Spleen (tissue), 13 donors: Measurements from ENCODE around the gene DNAAF3. TPM values are rescaled to one million over a fixed set of nuclear protein-coding genes. Genes with fewer than 3 reads are reported as not detected.

Experiments
- DNase-seq: peaks from one replicate; pipeline ENCODE4 v3.0.0-alpha.2; 2020
- H3K27ac ChIP-seq, 8 donors: fragments of 200-600 bp; sonication (generic) in 7 of 8; 1 replicate in 4 of 8; 2 replicates in 4 of 8; pipeline versions ENCODE4 v1.5.0 to v1.8.0; 2016 to 2021; ENCODE audit warnings: inconsistent platforms in 4 of 8, mild to moderate bottlenecking in 4 of 8, moderate library complexity in 1 of 8
- H3K27me3 ChIP-seq, 7 donors: fragments of 200-600 bp; sonication (generic) in 6 of 7; replicated peaks in 1 of 7; 1 replicate in 4 of 7; 2 replicates in 3 of 7; pipeline versions ENCODE4 v1.5.0 to v1.8.0; 2016 to 2021; ENCODE audit warnings: inconsistent platforms in 3 of 7, mild to moderate bottlenecking in 1 of 7
- H3K36me3 ChIP-seq, 6 donors: fragments of 200-600 bp; sonication (generic) in 5 of 6; 1 replicate in 4 of 6; 2 replicates in 2 of 6; pipeline versions ENCODE4 v1.5.0 to v1.8.0; 2016 to 2021; ENCODE audit warnings: inconsistent platforms in 2 of 6
- H3K4me1 ChIP-seq, 6 donors: fragments of 200-600 bp; sonication (generic) in 5 of 6; 1 replicate in 3 of 6; 2 replicates in 3 of 6; pipeline versions ENCODE4 v1.5.0 to v1.8.0; 2016 to 2021; ENCODE audit warnings: inconsistent platforms in 3 of 6
- H3K4me3 ChIP-seq, 8 donors: fragments of 200-600 bp; sonication (generic) in 7 of 8; 1 replicate in 4 of 8; 2 replicates in 4 of 8; pipeline versions ENCODE4 v1.5.0 to v1.8.0; 2016 to 2021; ENCODE audit warnings: inconsistent platforms in 4 of 8, mild to moderate bottlenecking in 4 of 8, moderate library complexity in 2 of 8
- H3K9me3 ChIP-seq, 8 donors: fragments of 200-600 bp; sonication (generic) in 7 of 8; 1 replicate in 4 of 8; 2 replicates in 4 of 8; pipeline versions ENCODE4 v1.5.0 to v1.8.0; 2016 to 2021; ENCODE audit warnings: inconsistent platforms in 4 of 8
- POLR2A ChIP-seq, 3 donors: fragments of 450-650 bp; IDR thresholded peaks; one replicate each; pipeline ENCODE4 v1.5.1; 2017; ENCODE audit warnings: antibody characterized with exemption in 3 of 3, mild to moderate bottlenecking in 1 of 3
- POLR2AphosphoS5 ChIP-seq, 3 donors: sonication (generic); formaldehyde crosslinking; IDR thresholded peaks; one replicate each; pipeline ENCODE4 v1.5.1; 2017; ENCODE audit warnings: antibody characterized with exemption in 3 of 3
- WGBS, 5 donors: extraction: QIAGEN DNeasy Blood & Tissue Kit in 3 of 5; methylation state at CpG; one replicate each; pipeline versions ENCODE4 v1.1.5 to v1.1.7; 2013 to 2018; 5-methylcytosine and 5-hydroxymethylcytosine counted together
- intact Hi-C: fragments of 100-400 bp; cut with DNase I; formaldehyde crosslinking; loops from one replicate; pipeline ENCODE4 v1.15.0; 2023; ENCODE audit warnings: low total_unique reads
- long read RNA-seq, 2 donors: transcript quantifications; one replicate each; lab custom pipeline, GENCODE V29; 2026
- polyA plus RNA-seq, 3 donors: library from polyadenylated mRNA; stranded (reverse); fragments of 200-250 nt; gene quantifications; one replicate each; pipeline ENCODE4 v1.2.1, GENCODE V29; 2013
- total RNA-seq, 7 donors: library from RNA; depleted of rRNA in 3 of 7; stranded (reverse); fragments of >200 nt in 3 of 7; fragmentation: NEBNext Ultra II Directional in 4 of 7; extraction: Animal tissue kit (Norgen Biotek cat#: 25700) in 4 of 7; gene quantifications; one replicate each; pipeline versions ENCODE4 v1.1.0 to v1.2.1, GENCODE V29; 2016 to 2021
- TF ChIP-seq, protein P1 (sequence below), 11 experiments: fragments of 200-600 bp in 7 of 11; fragments of 450-650 bp in 4 of 11; sonication (generic) in 4 of 11; IDR thresholded peaks in 8 of 11; conservative IDR thresholded peaks in 3 of 11; 1 replicate in 7 of 11; 2 replicates in 4 of 11; pipeline versions ENCODE4 v1.4.0 to v1.8.0; 2016 to 2021; ENCODE audit warnings: antibody characterized with exemption in 11 of 11, inconsistent platforms in 4 of 11, mild to moderate bottlenecking in 1 of 11
- donor health status: healthy with polysubstance abuse.
- donor health status: DM: no; HTN: no; CAD: no; lungs with moderate emphysema.
- donor health status: DM: no; HTN: no; CAD: no.
- donor health status: Bipolar disorder and iron deficiency.
- donor health status: healthy.
- donor health status: DM: no; HTN: no; CAD: no.
- donor health status: DM: yes; HTN: yes; CAD: no.

DNAAF3 gene
- total RNA-seq: 1 to 10 TPM in 2 of 7 donors, under 1 TPM in 3, not detected in 2; 0.68 to 1.1 (median 0.76) TPM
- under 1 TPM; 0.28 to 0.45 (median 0.36) TPM for polyA plus RNA-seq
- long read RNA-seq, donor 1: 0 reads
- long read RNA-seq, donor 2: 0 reads

DNA sequence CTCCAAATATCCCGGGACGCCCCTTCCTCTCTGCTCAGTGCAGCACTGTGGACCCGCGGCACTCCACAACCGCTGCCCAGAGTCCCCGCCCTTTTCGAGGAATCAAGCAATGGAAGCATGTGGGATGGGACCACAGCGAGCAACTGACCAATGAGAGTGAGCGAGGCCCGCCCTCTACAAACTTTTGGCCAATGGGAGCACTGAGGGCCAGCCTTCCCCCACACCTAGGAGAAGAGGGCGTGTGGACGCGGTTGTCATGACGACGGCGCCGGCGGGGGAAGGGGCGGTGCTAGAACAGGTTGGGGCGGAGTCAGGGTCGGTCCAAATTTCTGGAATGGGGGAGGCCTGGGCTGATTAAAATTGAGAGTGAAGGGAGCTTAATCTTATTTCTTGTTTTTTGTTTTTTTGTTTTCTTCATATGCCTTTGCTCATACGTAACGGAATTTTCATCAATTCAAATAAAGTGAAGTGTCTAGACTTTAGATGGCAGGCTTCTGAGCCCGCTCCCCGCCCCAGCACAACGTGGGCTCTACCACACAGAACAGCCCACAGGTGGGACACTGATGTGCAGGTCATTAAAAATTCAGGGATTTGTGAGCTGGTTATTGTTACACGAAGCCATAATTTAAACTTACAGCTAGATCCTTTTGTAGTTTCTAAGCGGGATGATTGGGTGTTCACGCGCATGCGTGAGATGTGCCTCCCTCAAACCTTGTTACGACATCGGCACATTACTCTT lies at the start of gene DNAAF3:
Gene DNAAF3 (minus strand): TSS at position 84 of the 739 bp plus-strand sequence. CDS start 200 bp downstream, outside the sequence.
- peak; percentile 91 for DNase-seq
- H3K4me1 ChIP-seq: peaks cover 0 to 21% (median 17%) of the 10 kb centered on the region in 6 donors
- peaks cover 7 to 100% (median 77%) of the 10 kb centered on the region in 7 donors for H3K27me3 ChIP-seq
- H3K36me3 ChIP-seq: no peaks in the 10 kb centered on the region
- no peaks in the 10 kb centered on the region for H3K9me3 ChIP-seq
- 1 to 3% (median 2%) methylated on average over 33 of the region's 33 CpGs for WGBS, 5 donors
- peak within 1 kb of the TSS in 7 of 8 donors; percentile 23 to 68 (median 40) for H3K4me3 ChIP-seq
- TF ChIP-seq POLR2AphosphoS5 (IDR thresholded peaks at IDR 0.05) (peak in 2 of 3 donors; percentile 8 to 66), POLR2A (IDR thresholded peaks at IDR 0.05) (no peak)
- TF ChIP-seq, protein P1, sequence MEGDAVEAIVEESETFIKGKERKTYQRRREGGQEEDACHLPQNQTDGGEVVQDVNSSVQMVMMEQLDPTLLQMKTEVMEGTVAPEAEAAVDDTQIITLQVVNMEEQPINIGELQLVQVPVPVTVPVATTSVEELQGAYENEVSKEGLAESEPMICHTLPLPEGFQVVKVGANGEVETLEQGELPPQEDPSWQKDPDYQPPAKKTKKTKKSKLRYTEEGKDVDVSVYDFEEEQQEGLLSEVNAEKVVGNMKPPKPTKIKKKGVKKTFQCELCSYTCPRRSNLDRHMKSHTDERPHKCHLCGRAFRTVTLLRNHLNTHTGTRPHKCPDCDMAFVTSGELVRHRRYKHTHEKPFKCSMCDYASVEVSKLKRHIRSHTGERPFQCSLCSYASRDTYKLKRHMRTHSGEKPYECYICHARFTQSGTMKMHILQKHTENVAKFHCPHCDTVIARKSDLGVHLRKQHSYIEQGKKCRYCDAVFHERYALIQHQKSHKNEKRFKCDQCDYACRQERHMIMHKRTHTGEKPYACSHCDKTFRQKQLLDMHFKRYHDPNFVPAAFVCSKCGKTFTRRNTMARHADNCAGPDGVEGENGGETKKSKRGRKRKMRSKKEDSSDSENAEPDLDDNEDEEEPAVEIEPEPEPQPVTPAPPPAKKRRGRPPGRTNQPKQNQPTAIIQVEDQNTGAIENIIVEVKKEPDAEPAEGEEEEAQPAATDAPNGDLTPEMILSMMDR (IDR thresholded peaks at IDR 0.05 in 8 of 11, conservative IDR thresholded peaks at IDR 0.05 in 3 of 11): no peak
- H3K27ac ChIP-seq: peak within 1 kb of the TSS in 2 of 8 donors; percentile 22 to 32
- intact Hi-C loops: no loop called here

DNA sequence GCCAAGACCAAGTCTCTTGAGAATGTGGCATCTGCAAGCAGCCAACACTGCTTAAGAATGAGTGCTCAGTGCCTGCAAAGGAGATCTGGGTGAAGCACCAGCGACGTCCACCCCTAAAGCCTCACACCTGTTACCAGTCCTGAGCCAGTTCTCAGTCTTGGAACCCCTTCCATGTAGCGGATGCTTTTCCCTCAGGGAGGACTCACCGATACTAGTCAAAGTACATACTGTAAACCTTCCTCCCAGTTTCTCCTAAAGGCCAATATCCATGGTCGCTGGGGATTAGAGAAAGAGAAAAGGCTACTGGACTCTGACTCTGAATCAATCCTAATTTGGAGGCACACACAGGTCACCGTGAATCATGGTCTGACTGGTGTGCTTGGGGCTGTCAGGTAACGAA lies 47.1 kb upstream of the DNAAF3 start:
- peaks cover 0 to 57% (median 0%) of the 10 kb centered on the region in 7 donors for H3K27me3 ChIP-seq
- 83 to 90% (median 85%) methylated on average over 7 of the region's 7 CpGs for WGBS, 5 donors
- H3K27ac ChIP-seq: no peak overlapping the region
- TF ChIP-seq POLR2AphosphoS5 (IDR thresholded peaks at IDR 0.05) (no peak), POLR2A (IDR thresholded peaks at IDR 0.05) (no peak)
- TF ChIP-seq, protein P1 (IDR thresholded peaks at IDR 0.05 in 8 of 11, conservative IDR thresholded peaks at IDR 0.05 in 3 of 11): no peak
- no peak for DNase-seq
- H3K36me3 ChIP-seq: no peaks in the 10 kb centered on the region
- intact Hi-C loops: no loop called here
- peaks cover 0 to 24% (median 15%) of the 10 kb centered on the region in 8 donors for H3K9me3 ChIP-seq
- peaks cover 0 to 32% (median 14%) of the 10 kb centered on the region in 6 donors for H3K4me1 ChIP-seq
- no peak overlapping the region for H3K4me3 ChIP-seq

GRCh38 chr19:55212447-55212846 lies 46.0 kb upstream of the DNAAF3 start:
- TF ChIP-seq, protein P1 (IDR thresholded peaks at IDR 0.05 in 8 of 11, conservative IDR thresholded peaks at IDR 0.05 in 3 of 11): peak in 7 of 11 experiments; percentile 10 to 50 (median 40)
- TF ChIP-seq POLR2A (IDR thresholded peaks at IDR 0.05) (no peak), POLR2AphosphoS5 (IDR thresholded peaks at IDR 0.05) (no peak)
- 72 to 84% (median 75%) methylated on average over 3 of the region's 3 CpGs for WGBS, 5 donors
- no peak for DNase-seq

More at GRCh38 chr19:55212447-55212846, 46.0 kb upstream of the DNAAF3 start:
- Histone ChIP-seq H3K4me3 (no peak overlapping the region), H3K9me3 (peaks cover 0 to 24% (median 15%) of the 10 kb centered on the region in 8 donors), H3K27me3 (peaks cover 0 to 55% (median 0%) of the 10 kb centered on the region in 7 donors), H3K36me3 (no peaks in the 10 kb centered on the region), H3K4me1 (peaks cover 0 to 31% (median 14%) of the 10 kb centered on the region in 6 donors), H3K27ac (no peak overlapping the region)
- intact Hi-C loops: no loop called here
